ENCODE data around the gene WDR81. TPM values are rescaled to one million over a fixed set of nuclear protein-coding genes. Genes with fewer than 3 reads are reported as not detected.

Gene WDR81
- total and polyA plus RNA-seq, 10 of the 15 experiments (the other 5 are each of a cell fraction or from before 2014, with no cell fraction given): 0.13 to 22.4 (median 7.3) TPM; not detected in 1

DNA sequence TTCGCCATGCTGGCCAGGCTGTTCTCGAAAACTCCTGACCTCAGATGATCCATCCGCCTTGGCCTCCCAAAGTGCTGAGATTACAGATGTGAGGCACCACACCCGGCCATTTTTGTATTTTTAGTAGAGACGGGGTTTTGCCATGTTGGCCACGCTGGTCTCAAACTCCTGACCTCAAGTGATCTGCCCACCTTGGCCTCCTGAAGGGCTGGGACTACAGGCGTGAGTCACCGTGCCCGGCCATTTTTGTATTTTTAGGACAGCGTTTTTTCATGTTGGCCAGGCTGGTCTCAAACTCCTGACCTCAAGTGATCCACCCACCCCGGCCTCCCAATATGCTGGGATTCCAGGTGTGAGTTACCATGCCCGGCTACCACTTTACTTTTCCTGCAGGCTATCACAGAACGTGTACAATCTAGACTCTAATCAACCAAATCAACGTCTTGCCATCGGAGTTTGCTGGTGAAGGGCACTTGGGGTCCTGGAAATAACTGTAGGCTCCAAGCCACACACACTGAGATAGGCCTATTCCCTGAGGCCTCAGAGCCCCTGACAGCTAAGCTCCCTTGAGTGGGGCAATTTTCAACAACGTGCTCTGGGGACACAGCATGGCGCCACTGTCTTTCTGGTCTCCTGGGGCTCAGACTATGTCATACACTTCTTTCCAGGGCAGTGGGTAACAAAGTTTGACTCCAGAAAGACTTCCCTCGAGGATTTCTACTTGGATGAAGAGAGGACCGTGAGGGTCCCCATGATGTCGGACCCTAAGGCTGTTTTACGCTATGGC lies 50.1 kb downstream of the WDR81 start:
- ChIA-PET RAD21 (ENCODE audit: unreplicated experiment) (no interaction called here), POLR2A (interaction anchor here (1.4 to 1.8 kb wide), 2 partner anchors 8 to 58 kb away, joined by 4 to 10 read pairs; no protein-coding TSS in a partner anchor), CTCF (interaction anchor here (1.0 to 1.2 kb wide), 2 partner anchors 53 to 61 kb away, joined by 3 read pairs; no protein-coding TSS in a partner anchor), SMC1A (ENCODE audit: uncharacterized antibody, unreplicated experiment) (interaction anchor here (1.1 to 1.3 kb wide), 2 partner anchors 29 to 59 kb away, joined by 3 to 4 read pairs; no protein-coding TSS in a partner anchor)
- BruUV-seq (replicated peaks): no TSS peak
- intact Hi-C loops (cut with micrococcal nuclease; ENCODE audit: unreplicated experiment): no loop called here
- Histone ChIP-seq H3K36me3 (ENCODE audit: control insufficient read depth in 2 of 2, insufficient read depth in 2 of 2, low read length in 1 of 2) (peaks cover 5 to 7% of the 10 kb centered on the region in 2 experiments; a peak in 3 of 4 replicates), H3K4me3 (no peak overlapping the region), H2AFZ (ENCODE audit: control insufficient read depth, low read depth, low read length) (no peak overlapping the region), H3K9ac (ENCODE audit: control insufficient read depth, insufficient read depth, low read length) (no peak overlapping the region), H3K79me2 (ENCODE audit: control insufficient read depth, insufficient read depth, low read length) (no peaks in the 10 kb centered on the region), H3K27ac (ENCODE audit: control insufficient read depth, insufficient read depth) (no peak overlapping the region), H4K20me1 (ENCODE audit: control insufficient read depth, insufficient read depth) (no peaks in the 10 kb centered on the region), H3K27me3 (replicated peaks in 1 of 2; ENCODE audit: control insufficient read depth in 2 of 2, insufficient read depth in 2 of 2, low read length in 1 of 2) (no peaks in the 10 kb centered on the region), H3K4me2 (ENCODE audit: control insufficient read depth, insufficient read depth) (no peak overlapping the region), H3K9me3 (replicated peaks; ENCODE audit: control insufficient read depth, insufficient read depth, low read length) (no peaks in the 10 kb centered on the region), H3K4me1 (ENCODE audit: control insufficient read depth, insufficient read depth, low read length) (peaks cover 4% of the 10 kb centered on the region)
- no peak for FAIRE-seq
- 83% methylated on average over 21 of the region's 21 CpGs for WGBS (ENCODE audit: insufficient coverage, insufficient replicate concordance, low lambda C conversion rate, missing lambda C conversion rate)
- in situ Hi-C loops (cut with MboI): no loop called here
- DNase-seq (ENCODE audit: low read depth, low spot score): no peak
- ATAC-seq: no peak
- TF ChIP-seq KLF5 (IDR thresholded peaks at IDR 0.05; ENCODE audit: partially characterized antibody) (no peak), E2F8 (IDR thresholded peaks at IDR 0.05; ENCODE audit: low read depth, partially characterized antibody) (no peak), NFYA (IDR thresholded peaks at IDR 0.05; ENCODE audit: borderline replicate concordance, low read depth, low read length) (no peak), STAT3 (IDR thresholded peaks at IDR 0.05; ENCODE audit: low read depth, low read length) (no peak), IRF4 (IDR thresholded peaks at IDR 0.05; ENCODE audit: low read depth, low read length) (no peak), ATF3 (IDR thresholded peaks at IDR 0.05; ENCODE audit: borderline replicate concordance, extremely low read depth, low read depth, low read length) (no peak), SUZ12 (IDR thresholded peaks at IDR 0.05; ENCODE audit: unreplicated experiment) (no peak), JUNB (IDR thresholded peaks at IDR 0.05) (no peak), MTA3 (IDR thresholded peaks at IDR 0.05; ENCODE audit: borderline replicate concordance, low read length) (no peak)
- TF ChIP-seq, protein P1, sequence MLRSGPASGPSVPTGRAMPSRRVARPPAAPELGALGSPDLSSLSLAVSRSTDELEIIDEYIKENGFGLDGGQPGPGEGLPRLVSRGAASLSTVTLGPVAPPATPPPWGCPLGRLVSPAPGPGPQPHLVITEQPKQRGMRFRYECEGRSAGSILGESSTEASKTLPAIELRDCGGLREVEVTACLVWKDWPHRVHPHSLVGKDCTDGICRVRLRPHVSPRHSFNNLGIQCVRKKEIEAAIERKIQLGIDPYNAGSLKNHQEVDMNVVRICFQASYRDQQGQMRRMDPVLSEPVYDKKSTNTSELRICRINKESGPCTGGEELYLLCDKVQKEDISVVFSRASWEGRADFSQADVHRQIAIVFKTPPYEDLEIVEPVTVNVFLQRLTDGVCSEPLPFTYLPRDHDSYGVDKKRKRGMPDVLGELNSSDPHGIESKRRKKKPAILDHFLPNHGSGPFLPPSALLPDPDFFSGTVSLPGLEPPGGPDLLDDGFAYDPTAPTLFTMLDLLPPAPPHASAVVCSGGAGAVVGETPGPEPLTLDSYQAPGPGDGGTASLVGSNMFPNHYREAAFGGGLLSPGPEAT (IDR thresholded peaks at IDR 0.05; ENCODE audit: low read depth): no peak
- TF ChIP-seq, protein P2, sequence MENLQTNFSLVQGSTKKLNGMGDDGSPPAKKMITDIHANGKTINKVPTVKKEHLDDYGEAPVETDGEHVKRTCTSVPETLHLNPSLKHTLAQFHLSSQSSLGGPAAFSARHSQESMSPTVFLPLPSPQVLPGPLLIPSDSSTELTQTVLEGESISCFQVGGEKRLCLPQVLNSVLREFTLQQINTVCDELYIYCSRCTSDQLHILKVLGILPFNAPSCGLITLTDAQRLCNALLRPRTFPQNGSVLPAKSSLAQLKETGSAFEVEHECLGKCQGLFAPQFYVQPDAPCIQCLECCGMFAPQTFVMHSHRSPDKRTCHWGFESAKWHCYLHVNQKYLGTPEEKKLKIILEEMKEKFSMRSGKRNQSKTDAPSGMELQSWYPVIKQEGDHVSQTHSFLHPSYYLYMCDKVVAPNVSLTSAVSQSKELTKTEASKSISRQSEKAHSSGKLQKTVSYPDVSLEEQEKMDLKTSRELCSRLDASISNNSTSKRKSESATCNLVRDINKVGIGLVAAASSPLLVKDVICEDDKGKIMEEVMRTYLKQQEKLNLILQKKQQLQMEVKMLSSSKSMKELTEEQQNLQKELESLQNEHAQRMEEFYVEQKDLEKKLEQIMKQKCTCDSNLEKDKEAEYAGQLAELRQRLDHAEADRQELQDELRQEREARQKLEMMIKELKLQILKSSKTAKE (IDR thresholded peaks at IDR 0.05; ENCODE audit: low read depth, poor library complexity, severe bottlenecking): no peak
- TF ChIP-seq, protein P3, sequence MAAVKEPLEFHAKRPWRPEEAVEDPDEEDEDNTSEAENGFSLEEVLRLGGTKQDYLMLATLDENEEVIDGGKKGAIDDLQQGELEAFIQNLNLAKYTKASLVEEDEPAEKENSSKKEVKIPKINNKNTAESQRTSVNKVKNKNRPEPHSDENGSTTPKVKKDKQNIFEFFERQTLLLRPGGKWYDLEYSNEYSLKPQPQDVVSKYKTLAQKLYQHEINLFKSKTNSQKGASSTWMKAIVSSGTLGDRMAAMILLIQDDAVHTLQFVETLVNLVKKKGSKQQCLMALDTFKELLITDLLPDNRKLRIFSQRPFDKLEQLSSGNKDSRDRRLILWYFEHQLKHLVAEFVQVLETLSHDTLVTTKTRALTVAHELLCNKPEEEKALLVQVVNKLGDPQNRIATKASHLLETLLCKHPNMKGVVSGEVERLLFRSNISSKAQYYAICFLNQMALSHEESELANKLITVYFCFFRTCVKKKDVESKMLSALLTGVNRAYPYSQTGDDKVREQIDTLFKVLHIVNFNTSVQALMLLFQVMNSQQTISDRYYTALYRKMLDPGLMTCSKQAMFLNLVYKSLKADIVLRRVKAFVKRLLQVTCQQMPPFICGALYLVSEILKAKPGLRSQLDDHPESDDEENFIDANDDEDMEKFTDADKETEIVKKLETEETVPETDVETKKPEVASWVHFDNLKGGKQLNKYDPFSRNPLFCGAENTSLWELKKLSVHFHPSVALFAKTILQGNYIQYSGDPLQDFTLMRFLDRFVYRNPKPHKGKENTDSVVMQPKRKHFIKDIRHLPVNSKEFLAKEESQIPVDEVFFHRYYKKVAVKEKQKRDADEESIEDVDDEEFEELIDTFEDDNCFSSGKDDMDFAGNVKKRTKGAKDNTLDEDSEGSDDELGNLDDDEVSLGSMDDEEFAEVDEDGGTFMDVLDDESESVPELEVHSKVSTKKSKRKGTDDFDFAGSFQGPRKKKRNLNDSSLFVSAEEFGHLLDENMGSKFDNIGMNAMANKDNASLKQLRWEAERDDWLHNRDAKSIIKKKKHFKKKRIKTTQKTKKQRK (IDR thresholded peaks at IDR 0.05; ENCODE audit: low read depth, low read length): no peak

Measured in GM12878 (cell line).